ENCODE data around the gene CEACAM20. TPM values are rescaled to one million over a fixed set of nuclear protein-coding genes. Genes with fewer than 3 reads are reported as not detected.
A peak's percentile ranks its signal among the peaks of the same experiment; 100 is the strongest.

Gene CEACAM20
- total RNA-seq, 1 experiment from 2014 or later = not detected

DNA sequence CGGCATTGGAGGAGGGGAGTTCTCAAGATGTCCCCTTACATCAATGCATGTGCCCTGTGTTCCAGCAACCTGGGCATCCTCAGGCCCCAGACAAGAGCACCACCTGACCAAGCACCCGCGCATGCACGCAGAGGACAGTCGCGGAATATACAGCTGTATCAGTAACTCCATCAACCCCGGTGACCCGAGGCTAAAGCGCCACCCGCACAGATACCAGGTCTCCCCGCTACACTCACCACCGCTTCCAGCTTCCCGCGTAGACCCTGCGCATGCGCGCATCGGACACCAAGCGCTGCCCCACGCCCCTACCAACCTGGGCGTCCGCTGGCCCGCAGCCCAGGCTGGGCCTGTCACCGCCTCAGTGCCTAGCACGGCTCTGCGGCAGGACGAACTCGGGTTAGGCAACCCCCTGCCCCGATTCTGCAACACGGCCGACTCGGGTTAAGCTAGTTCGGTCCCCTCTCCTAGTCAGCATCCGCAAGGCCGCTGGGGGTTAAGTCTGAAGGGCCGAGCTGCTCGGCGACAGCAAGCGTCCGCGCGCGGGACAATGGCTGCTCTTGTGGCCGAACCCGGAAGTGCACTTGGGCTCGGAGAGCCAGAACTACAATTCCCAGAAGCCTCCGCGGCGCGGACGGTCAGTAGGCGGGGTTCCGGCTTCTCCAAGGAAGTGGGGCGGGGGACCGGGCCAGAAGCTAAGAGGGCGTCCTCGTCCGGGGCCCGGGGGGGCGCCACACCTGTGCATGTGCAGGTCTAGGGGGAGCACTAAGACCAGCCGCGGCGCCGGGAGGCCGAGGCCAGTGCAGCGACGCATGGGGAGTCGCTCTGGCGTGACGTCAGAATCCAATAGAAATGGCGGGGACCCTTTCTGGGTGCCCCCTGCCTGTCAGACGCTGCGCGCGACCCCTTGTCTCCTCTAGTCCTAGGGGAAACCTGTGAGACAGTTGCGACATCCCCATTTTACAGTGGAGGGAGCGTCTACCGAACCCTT lies 29.2 kb downstream of the CEACAM20 start, which contains the start of gene ZNF180 (continued):
- TF ChIP-seq FOXP1 (CRISPR knock-in tag; IDR thresholded peaks at IDR 0.05; ENCODE audit: borderline replicate concordance) (peak; percentile 76; the same call in 1 of the 2 replicates), GABPB1 (CRISPR knock-in tag; IDR thresholded peaks at IDR 0.05) (peak; percentile 65; the same call in 1 of the 2 replicates), FOXJ3 (CRISPR knock-in tag; IDR thresholded peaks at IDR 0.05; ENCODE audit: borderline replicate concordance) (no peak), JAZF1 (CRISPR knock-in tag; IDR thresholded peaks at IDR 0.05) (no peak), SMAD4 (CRISPR knock-in tag; IDR thresholded peaks at IDR 0.05) (0 out of 2 replicates have a peak, but pooled peaks have one; percentile 48), NFYB (CRISPR knock-in tag; conservative IDR thresholded peaks at IDR 0.05; ENCODE audit: low read depth) (0 out of 2 replicates have a peak, but pooled peaks have one; percentile 7), NR2C2 (CRISPR knock-in tag; IDR thresholded peaks at IDR 0.05) (no peak; the same call in 1 of the 2 replicates), NR3C1 (CRISPR knock-in tag; conservative IDR thresholded peaks at IDR 0.05; ENCODE audit: low read depth) (no peak), MYBL2 (CRISPR knock-in tag; IDR thresholded peaks at IDR 0.05) (peak; percentile 57; the same call in 1 of the 2 replicates), TP53 (CRISPR knock-in tag; IDR thresholded peaks at IDR 0.05) (0 out of 2 replicates have a peak, but pooled peaks have one; percentile 53), ZNF121 (CRISPR knock-in tag; IDR thresholded peaks at IDR 0.05) (no peak), ZNF232 (CRISPR knock-in tag; IDR thresholded peaks at IDR 0.05) (no peak), ZNF263 (CRISPR knock-in tag; IDR thresholded peaks at IDR 0.05; ENCODE audit: low read depth) (peak; percentile 75), NFE2L1 (CRISPR knock-in tag; IDR thresholded peaks at IDR 0.05) (peak; percentile 69; the same call in 1 of the 2 replicates), ZNF416 (CRISPR knock-in tag; IDR thresholded peaks at IDR 0.05) (no peak), SOX15 (CRISPR knock-in tag; IDR thresholded peaks at IDR 0.05) (no peak)
- TF ChIP-seq, protein P1, sequence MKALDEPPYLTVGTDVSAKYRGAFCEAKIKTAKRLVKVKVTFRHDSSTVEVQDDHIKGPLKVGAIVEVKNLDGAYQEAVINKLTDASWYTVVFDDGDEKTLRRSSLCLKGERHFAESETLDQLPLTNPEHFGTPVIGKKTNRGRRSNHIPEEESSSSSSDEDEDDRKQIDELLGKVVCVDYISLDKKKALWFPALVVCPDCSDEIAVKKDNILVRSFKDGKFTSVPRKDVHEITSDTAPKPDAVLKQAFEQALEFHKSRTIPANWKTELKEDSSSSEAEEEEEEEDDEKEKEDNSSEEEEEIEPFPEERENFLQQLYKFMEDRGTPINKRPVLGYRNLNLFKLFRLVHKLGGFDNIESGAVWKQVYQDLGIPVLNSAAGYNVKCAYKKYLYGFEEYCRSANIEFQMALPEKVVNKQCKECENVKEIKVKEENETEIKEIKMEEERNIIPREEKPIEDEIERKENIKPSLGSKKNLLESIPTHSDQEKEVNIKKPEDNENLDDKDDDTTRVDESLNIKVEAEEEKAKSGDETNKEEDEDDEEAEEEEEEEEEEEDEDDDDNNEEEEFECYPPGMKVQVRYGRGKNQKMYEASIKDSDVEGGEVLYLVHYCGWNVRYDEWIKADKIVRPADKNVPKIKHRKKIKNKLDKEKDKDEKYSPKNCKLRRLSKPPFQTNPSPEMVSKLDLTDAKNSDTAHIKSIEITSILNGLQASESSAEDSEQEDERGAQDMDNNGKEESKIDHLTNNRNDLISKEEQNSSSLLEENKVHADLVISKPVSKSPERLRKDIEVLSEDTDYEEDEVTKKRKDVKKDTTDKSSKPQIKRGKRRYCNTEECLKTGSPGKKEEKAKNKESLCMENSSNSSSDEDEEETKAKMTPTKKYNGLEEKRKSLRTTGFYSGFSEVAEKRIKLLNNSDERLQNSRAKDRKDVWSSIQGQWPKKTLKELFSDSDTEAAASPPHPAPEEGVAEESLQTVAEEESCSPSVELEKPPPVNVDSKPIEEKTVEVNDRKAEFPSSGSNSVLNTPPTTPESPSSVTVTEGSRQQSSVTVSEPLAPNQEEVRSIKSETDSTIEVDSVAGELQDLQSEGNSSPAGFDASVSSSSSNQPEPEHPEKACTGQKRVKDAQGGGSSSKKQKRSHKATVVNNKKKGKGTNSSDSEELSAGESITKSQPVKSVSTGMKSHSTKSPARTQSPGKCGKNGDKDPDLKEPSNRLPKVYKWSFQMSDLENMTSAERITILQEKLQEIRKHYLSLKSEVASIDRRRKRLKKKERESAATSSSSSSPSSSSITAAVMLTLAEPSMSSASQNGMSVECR (CRISPR knock-in tag; IDR thresholded peaks at IDR 0.05; ENCODE audit: borderline replicate concordance) = peak; percentile 85; the same call in 1 of the 2 replicates
- TF ChIP-seq, protein P2, sequence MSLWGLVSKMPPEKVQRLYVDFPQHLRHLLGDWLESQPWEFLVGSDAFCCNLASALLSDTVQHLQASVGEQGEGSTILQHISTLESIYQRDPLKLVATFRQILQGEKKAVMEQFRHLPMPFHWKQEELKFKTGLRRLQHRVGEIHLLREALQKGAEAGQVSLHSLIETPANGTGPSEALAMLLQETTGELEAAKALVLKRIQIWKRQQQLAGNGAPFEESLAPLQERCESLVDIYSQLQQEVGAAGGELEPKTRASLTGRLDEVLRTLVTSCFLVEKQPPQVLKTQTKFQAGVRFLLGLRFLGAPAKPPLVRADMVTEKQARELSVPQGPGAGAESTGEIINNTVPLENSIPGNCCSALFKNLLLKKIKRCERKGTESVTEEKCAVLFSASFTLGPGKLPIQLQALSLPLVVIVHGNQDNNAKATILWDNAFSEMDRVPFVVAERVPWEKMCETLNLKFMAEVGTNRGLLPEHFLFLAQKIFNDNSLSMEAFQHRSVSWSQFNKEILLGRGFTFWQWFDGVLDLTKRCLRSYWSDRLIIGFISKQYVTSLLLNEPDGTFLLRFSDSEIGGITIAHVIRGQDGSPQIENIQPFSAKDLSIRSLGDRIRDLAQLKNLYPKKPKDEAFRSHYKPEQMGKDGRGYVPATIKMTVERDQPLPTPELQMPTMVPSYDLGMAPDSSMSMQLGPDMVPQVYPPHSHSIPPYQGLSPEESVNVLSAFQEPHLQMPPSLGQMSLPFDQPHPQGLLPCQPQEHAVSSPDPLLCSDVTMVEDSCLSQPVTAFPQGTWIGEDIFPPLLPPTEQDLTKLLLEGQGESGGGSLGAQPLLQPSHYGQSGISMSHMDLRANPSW (CRISPR knock-in tag; conservative IDR thresholded peaks at IDR 0.05; ENCODE audit: low read depth) = no peak
- TF ChIP-seq, protein P3, sequence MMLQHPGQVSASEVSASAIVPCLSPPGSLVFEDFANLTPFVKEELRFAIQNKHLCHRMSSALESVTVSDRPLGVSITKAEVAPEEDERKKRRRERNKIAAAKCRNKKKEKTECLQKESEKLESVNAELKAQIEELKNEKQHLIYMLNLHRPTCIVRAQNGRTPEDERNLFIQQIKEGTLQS (CRISPR knock-in tag; conservative IDR thresholded peaks at IDR 0.05) = no peak
- TF ChIP-seq, protein P4, sequence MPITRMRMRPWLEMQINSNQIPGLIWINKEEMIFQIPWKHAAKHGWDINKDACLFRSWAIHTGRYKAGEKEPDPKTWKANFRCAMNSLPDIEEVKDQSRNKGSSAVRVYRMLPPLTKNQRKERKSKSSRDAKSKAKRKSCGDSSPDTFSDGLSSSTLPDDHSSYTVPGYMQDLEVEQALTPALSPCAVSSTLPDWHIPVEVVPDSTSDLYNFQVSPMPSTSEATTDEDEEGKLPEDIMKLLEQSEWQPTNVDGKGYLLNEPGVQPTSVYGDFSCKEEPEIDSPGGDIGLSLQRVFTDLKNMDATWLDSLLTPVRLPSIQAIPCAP (CRISPR knock-in tag; IDR thresholded peaks at IDR 0.05) = peak; percentile 72
- TF ChIP-seq, protein P5, sequence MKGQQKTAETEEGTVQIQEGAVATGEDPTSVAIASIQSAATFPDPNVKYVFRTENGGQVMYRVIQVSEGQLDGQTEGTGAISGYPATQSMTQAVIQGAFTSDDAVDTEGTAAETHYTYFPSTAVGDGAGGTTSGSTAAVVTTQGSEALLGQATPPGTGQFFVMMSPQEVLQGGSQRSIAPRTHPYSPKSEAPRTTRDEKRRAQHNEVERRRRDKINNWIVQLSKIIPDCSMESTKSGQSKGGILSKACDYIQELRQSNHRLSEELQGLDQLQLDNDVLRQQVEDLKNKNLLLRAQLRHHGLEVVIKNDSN (CRISPR knock-in tag; IDR thresholded peaks at IDR 0.05) = peak; percentile 29; the same call in 1 of the 2 replicates
- TF ChIP-seq, protein P6, sequence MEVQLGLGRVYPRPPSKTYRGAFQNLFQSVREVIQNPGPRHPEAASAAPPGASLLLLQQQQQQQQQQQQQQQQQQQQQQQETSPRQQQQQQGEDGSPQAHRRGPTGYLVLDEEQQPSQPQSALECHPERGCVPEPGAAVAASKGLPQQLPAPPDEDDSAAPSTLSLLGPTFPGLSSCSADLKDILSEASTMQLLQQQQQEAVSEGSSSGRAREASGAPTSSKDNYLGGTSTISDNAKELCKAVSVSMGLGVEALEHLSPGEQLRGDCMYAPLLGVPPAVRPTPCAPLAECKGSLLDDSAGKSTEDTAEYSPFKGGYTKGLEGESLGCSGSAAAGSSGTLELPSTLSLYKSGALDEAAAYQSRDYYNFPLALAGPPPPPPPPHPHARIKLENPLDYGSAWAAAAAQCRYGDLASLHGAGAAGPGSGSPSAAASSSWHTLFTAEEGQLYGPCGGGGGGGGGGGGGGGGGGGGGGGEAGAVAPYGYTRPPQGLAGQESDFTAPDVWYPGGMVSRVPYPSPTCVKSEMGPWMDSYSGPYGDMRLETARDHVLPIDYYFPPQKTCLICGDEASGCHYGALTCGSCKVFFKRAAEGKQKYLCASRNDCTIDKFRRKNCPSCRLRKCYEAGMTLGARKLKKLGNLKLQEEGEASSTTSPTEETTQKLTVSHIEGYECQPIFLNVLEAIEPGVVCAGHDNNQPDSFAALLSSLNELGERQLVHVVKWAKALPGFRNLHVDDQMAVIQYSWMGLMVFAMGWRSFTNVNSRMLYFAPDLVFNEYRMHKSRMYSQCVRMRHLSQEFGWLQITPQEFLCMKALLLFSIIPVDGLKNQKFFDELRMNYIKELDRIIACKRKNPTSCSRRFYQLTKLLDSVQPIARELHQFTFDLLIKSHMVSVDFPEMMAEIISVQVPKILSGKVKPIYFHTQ (CRISPR knock-in tag; IDR thresholded peaks at IDR 0.05) = no peak
- TF ChIP-seq, protein P7, sequence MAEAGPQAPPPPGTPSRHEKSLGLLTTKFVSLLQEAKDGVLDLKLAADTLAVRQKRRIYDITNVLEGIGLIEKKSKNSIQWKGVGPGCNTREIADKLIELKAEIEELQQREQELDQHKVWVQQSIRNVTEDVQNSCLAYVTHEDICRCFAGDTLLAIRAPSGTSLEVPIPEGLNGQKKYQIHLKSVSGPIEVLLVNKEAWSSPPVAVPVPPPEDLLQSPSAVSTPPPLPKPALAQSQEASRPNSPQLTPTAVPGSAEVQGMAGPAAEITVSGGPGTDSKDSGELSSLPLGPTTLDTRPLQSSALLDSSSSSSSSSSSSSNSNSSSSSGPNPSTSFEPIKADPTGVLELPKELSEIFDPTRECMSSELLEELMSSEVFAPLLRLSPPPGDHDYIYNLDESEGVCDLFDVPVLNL (CRISPR knock-in tag; IDR thresholded peaks at IDR 0.05; ENCODE audit: borderline replicate concordance, low read depth) = peak; percentile 74; the same call in 1 of the 2 replicates
